ENCODE measurements around the gene PSMG4. TPM values are rescaled to one million over a fixed set of nuclear protein-coding genes. Genes with fewer than 3 reads are reported as not detected.

Gene PSMG4
- total and polyA plus RNA-seq, 12 donors: 8.1 to 38.6 (median 10.3) TPM

DNA sequence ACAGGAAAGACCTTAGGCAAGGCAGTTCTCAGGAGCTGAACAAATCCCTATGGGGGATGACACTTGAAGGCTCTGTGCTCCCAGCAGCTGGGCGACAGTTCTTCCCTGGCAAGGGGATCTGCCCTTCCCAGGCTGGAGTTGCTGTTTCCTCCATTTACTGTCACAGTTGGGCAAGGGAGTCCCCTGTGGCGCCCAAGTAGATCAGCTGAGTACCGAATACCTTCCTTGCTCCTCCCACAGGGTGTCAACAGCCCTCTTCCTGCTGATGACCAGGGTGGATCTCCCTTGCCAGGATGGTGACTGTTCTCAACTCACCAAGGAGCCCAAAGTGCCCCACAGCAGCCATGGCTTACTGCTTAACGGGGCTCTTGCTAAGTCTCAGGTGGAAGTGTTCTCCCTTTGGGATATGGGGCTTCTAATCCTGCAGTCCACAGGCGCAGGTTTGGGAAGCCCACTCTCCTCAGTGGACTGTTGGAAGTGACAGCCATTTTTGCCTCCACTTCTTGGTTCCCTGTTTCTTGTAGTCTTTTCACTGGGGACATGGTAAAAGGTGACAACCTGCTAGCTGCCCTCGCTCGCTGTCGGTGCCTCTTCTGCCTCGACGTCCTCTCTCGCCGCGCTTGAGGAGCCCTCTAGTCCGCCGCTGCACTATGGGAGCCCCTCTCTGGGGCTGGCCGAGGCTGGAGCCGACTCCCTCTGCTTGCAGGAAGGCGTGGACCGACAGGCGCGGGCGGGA lies 5.7 kb upstream of the PSMG4 start:
- no peaks in the 10 kb centered on the region for H3K9me3 ChIP-seq
- peak overlapping the region in 1 of 10 donors; percentile 55 for H3K27ac ChIP-seq
- intact Hi-C loops (cut with DNase I): loop anchor here in 8 of 10 donors (2.0 to 10.0 kb wide), 7 partner anchors 88 to 258 kb away; partner anchors contain the start of genes NQO2 (in 3 of the 8) and TUBB2A (in 1 of the 8)
- peaks cover 0 to 25% (median 9%) of the 10 kb centered on the region in 7 donors for H3K27me3 ChIP-seq
- 92 to 93% methylated on average over 22 of the region's 22 CpGs for WGBS, 2 donors
- H3K36me3 ChIP-seq: no peaks in the 10 kb centered on the region
- ATAC-seq (no peak), DNase-seq (no peak)
- H3K4me3 ChIP-seq: no peak overlapping the region
- H3K4me1 ChIP-seq: peaks cover 0 to 33% (median 11%) of the 10 kb centered on the region in 9 donors
- TF ChIP-seq, protein P1, sequence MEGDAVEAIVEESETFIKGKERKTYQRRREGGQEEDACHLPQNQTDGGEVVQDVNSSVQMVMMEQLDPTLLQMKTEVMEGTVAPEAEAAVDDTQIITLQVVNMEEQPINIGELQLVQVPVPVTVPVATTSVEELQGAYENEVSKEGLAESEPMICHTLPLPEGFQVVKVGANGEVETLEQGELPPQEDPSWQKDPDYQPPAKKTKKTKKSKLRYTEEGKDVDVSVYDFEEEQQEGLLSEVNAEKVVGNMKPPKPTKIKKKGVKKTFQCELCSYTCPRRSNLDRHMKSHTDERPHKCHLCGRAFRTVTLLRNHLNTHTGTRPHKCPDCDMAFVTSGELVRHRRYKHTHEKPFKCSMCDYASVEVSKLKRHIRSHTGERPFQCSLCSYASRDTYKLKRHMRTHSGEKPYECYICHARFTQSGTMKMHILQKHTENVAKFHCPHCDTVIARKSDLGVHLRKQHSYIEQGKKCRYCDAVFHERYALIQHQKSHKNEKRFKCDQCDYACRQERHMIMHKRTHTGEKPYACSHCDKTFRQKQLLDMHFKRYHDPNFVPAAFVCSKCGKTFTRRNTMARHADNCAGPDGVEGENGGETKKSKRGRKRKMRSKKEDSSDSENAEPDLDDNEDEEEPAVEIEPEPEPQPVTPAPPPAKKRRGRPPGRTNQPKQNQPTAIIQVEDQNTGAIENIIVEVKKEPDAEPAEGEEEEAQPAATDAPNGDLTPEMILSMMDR (IDR thresholded peaks at IDR 0.05): no peak

DNA sequence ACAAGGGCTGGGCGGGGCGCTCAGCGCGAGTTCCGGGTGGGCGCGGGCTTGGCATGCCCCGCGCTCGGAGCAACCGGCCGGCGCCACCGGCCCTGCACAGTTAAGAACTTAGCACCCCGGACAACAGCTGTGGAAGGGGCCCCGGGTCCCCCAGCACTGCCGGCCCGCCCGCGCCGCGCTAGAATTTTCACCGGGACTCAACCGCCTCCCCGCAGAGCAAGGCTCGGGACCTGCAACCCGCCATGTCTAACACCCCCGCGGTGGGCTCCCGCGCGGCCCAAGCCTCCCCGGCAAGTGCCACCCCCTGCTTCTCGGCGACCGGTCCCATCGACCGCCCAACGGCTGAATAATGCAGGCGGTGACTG lies 5.2 kb upstream of the PSMG4 start:
- Histone ChIP-seq H3K36me3 (no peaks in the 10 kb centered on the region), H3K9me3 (no peaks in the 10 kb centered on the region), H3K4me3 (no peak overlapping the region), H3K27ac (no peak overlapping the region), H3K4me1 (peaks cover 0 to 34% (median 15%) of the 10 kb centered on the region in 9 donors), H3K27me3 (peaks cover 0 to 20% (median 4%) of the 10 kb centered on the region in 7 donors)
- intact Hi-C loops (cut with DNase I): loop anchor here in 8 of 10 donors (2.0 to 10.0 kb wide), 7 partner anchors 89 to 259 kb away; partner anchors contain the start of genes NQO2 (in 3 of the 8) and TUBB2A (in 1 of the 8)
- ATAC-seq (no peak), DNase-seq (no peak)
- 96 to 97% methylated on average over 40 of the region's 40 CpGs for WGBS, 2 donors
- TF ChIP-seq, protein P1 (IDR thresholded peaks at IDR 0.05): no peak

DNA sequence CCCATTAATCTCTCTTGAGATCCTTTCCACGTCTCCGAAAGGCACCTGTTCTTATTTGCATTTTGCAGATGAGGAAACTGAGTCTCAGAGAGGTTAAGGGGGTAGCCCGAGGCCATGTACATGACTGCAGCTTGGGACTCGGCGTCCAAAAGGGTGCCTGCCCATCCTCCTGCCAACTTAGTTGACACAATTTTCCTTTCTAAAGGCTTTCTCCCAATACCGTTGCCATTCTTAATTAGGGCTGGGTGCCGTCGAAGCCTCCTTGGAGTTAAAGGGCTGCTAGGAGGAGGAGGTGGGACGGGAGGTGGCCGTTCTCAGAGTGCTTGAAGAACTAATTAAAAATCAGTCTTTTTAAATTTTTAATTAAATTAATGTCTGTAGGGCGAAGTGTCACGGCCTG lies 546 bp upstream of the PSMG4 start:
- TF ChIP-seq, protein P1 (IDR thresholded peaks at IDR 0.05): no peak
- intact Hi-C loops (cut with DNase I): loop anchor here in 4 of 10 donors (2.0 to 10.0 kb wide), 5 partner anchors 93 to 263 kb away; partner anchors contain the start of gene NQO2 (in 3 of the 4)
- Histone ChIP-seq H3K27ac (peak overlapping the region in 8 of 10 donors; percentile 47 to 92 (median 84)), H3K4me1 (peaks cover 2 to 39% (median 28%) of the 10 kb centered on the region in 9 donors), H3K27me3 (no peaks in the 10 kb centered on the region), H3K4me3 (peak overlapping the region in 9 of 10 donors; percentile 76 to 99 (median 96)), H3K36me3 (peaks cover 0 to 4% (median 0%) of the 10 kb centered on the region in 9 donors), H3K9me3 (no peaks in the 10 kb centered on the region)
- DNase-seq (no peak), ATAC-seq (peak in 1 of 8 donors; percentile 1)
- 55 to 60% methylated on average over 12 of the region's 12 CpGs for WGBS, 2 donors

DNA sequence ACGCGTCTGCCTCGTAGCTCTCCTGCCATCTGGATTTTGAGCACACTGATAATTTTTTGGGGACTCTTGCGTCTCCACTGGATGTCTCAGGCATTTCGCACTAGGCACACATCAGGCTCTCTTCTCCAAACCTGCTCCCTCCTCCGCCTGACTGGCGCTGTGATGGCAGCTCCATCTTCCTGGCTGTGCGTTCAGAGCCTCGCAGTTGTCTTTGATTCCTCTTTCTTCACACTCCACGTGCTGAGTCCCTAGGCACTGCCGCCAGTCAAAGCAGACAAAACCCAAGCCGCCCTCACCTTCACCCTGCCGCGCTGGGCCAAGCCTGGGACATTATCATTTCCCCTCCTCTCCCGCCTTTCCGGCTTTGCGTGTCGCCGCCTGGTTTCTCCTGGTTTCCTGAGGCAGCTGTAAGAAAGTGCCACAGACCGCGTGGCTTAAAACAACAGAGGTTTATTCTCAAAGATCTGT lies 778 bp downstream of the PSMG4 start:
- H3K4me1 ChIP-seq: peaks cover 2 to 47% (median 28%) of the 10 kb centered on the region in 9 donors
- H3K27ac ChIP-seq: peak overlapping the region; percentile 14 to 92 (median 84)
- peaks cover 0 to 18% (median 4%) of the 10 kb centered on the region in 9 donors for H3K36me3 ChIP-seq
- peak overlapping the region; percentile 76 to 99 (median 94) for H3K4me3 ChIP-seq
- WGBS, 2 donors: 2% methylated on average over 21 of the region's 21 CpGs
- DNase-seq: peak; percentile 29 to 33
- H3K9me3 ChIP-seq: no peaks in the 10 kb centered on the region
- TF ChIP-seq, protein P1 (IDR thresholded peaks at IDR 0.05): no peak
- H3K27me3 ChIP-seq: no peaks in the 10 kb centered on the region
- peak in 7 of 8 donors; percentile 4 to 32 (median 10) for ATAC-seq
- intact Hi-C loops (cut with DNase I): loop anchor here in 4 of 10 donors (2.0 to 10.0 kb wide), 5 partner anchors 95 to 265 kb away; partner anchors contain the start of gene NQO2 (in 3 of the 4)

Data from heart right ventricle (tissue), 16 donors.